Neutrophil (primary cell): ENCODE results near the gene GSAP.

Experiments used
- H3K27ac ChIP-seq: fragments of 200-600 bp; sonication (generic); 2 replicates; pipeline ENCODE4 v1.5.1; 2016; ENCODE audit warnings: mild to moderate bottlenecking, moderate library complexity
- H3K27me3 ChIP-seq: fragments of 200-600 bp; sonication (generic); 2 replicates; pipeline ENCODE4 v1.6.0; 2016; ENCODE audit warnings: mild to moderate bottlenecking
- H3K36me3 ChIP-seq: fragments of 200-600 bp; sonication (generic); 2 replicates; pipeline ENCODE4 v1.5.1; 2017
- H3K4me1 ChIP-seq, 2 experiments: fragments of 200-600 bp in 1 of 2; sonication (generic) in 1 of 2; 1 replicate in 1 of 2; 2 replicates in 1 of 2; pipeline versions ENCODE4 v1.5.1 to v1.6.1; 2013 to 2016; ENCODE audit warnings: low read depth in 1 of 2, low read length in 1 of 2, mild to moderate bottlenecking in 1 of 2, moderate library complexity in 1 of 2; ENCODE audit not compliant: control insufficient read depth in 1 of 2, insufficient read depth in 1 of 2
- H3K4me3 ChIP-seq, 2 experiments: fragments of 200-600 bp in 1 of 2; sonication (generic) in 1 of 2; 1 replicate in 1 of 2; 2 replicates in 1 of 2; pipeline ENCODE4 v1.5.1; 2013 to 2016; ENCODE audit warnings: low read depth in 1 of 2, low read length in 1 of 2, mild to moderate bottlenecking in 1 of 2, moderate library complexity in 1 of 2
- H3K9me3 ChIP-seq: fragments of 200-600 bp; sonication (generic); 2 replicates; pipeline ENCODE4 v1.5.1; 2016
- CTCF ChIP-seq: fragments of 200-600 bp; sonication (generic); IDR thresholded peaks from 2 replicates; pipeline ENCODE4 v1.5.1; 2016; ENCODE audit warnings: antibody characterized with exemption

GSAP gene

GRCh38 chr7:77438131-77438530 lies 22.0 kb upstream of the GSAP start:
- Histone ChIP-seq H3K4me1 (peaks cover 39 to 42% of the 10 kb centered on the region in 2 experiments), H3K27ac (no peak overlapping the region), H3K9me3 (no peaks in the 10 kb centered on the region), H3K27me3 (no peaks in the 10 kb centered on the region), H3K4me3 (no peak overlapping the region), H3K36me3 (no peaks in the 10 kb centered on the region)
- no peak for TF ChIP-seq CTCF

GRCh38 chr7:77434570-77435275 lies 18.6 kb upstream of the GSAP start:
- peak overlapping the region; percentile 59 for H3K27ac ChIP-seq
- no peak for TF ChIP-seq CTCF
- peak overlapping the region in 1 of 2 experiments; percentile 2 for H3K4me3 ChIP-seq

GRCh38 chr7:77433901-77434300 lies 17.8 kb upstream of the GSAP start:
- no peaks in the 10 kb centered on the region for H3K36me3 ChIP-seq
- H3K27ac ChIP-seq = peak overlapping the region; percentile 59
- no peaks in the 10 kb centered on the region for H3K27me3 ChIP-seq
- H3K4me1 ChIP-seq = peaks cover 40 to 41% of the 10 kb centered on the region in 2 experiments
- peak overlapping the region; percentile 2 to 9 for H3K4me3 ChIP-seq
- H3K9me3 ChIP-seq = no peaks in the 10 kb centered on the region
- TF ChIP-seq CTCF = no peak

More at GRCh38 chr7:77434570-77435275, 18.6 kb upstream of the GSAP start:
- H3K4me1 ChIP-seq = peaks cover 36 to 37% of the 10 kb centered on the region in 2 experiments
- H3K36me3 ChIP-seq = no peaks in the 10 kb centered on the region
- no peaks in the 10 kb centered on the region for H3K27me3 ChIP-seq
- H3K9me3 ChIP-seq = no peaks in the 10 kb centered on the region

GRCh38 chr7:77430927-77431326 lies 14.8 kb upstream of the GSAP start:
- no peaks in the 10 kb centered on the region for H3K27me3 ChIP-seq
- H3K27ac ChIP-seq = peak overlapping the region; percentile 78
- H3K36me3 ChIP-seq = no peaks in the 10 kb centered on the region
- no peaks in the 10 kb centered on the region for H3K9me3 ChIP-seq
- no peak overlapping the region for H3K4me3 ChIP-seq
- peaks cover 61 to 67% of the 10 kb centered on the region in 2 experiments for H3K4me1 ChIP-seq
- TF ChIP-seq CTCF = no peak

- no peak for TF ChIP-seq CTCF
- H3K27ac ChIP-seq = peak overlapping the region; percentile 78
- H3K4me1 ChIP-seq = peaks cover 45 to 52% of the 10 kb centered on the region in 2 experiments
- no peaks in the 10 kb centered on the region for H3K36me3 ChIP-seq
- H3K4me3 ChIP-seq = no peak overlapping the region
- H3K9me3 ChIP-seq = no peaks in the 10 kb centered on the region
- H3K27me3 ChIP-seq = no peaks in the 10 kb centered on the region
Observed at GRCh38 chr7:77428777-77429231, 12.7 kb upstream of the GSAP start.
